A673 (cell line): ENCODE measurements around the gene VTI1A. TPM values are rescaled to one million over a fixed set of nuclear protein-coding genes. Genes with fewer than 3 reads are reported as not detected.
"Not testable (repeated sequence)": the region's sequence is repeated elsewhere in the genome, so short reads cannot be mapped to it uniquely, and the experiment has no call there.

Experiments
- BruUV-seq: library from RNA; stranded (reverse); fragments of 400-500 nt; replicated peaks from 2 replicates; lab custom pipeline; 2021; lab: Mats Ljungman, UMichigan
- CTCF ChIA-PET: fragments of 300-600 bp; sonication (Branson Sonifier 250); formaldehyde crosslinking; loops from one replicate; lab custom pipeline; 2022; ENCODE audit warnings: antibody characterized with exemption; lab: Charles Lee
- POLR2A ChIA-PET: fragments of 300-600 bp; sonication (Branson Sonifier 250); formaldehyde crosslinking; loops from one replicate; lab custom pipeline; 2022; ENCODE audit warnings: antibody characterized with exemption; ENCODE audit not compliant: low non-redundant PET; lab: Charles Lee
- DNase-seq: peaks from one replicate; pipeline ENCODE4 v3.0.0-alpha.2; 2015; ENCODE audit warnings: low spot score
- H3K27ac ChIP-seq: fragments of 200-600 bp; sonication (generic); 2 replicates; pipeline ENCODE4 v1.5.1; 2016; ENCODE audit warnings: mixed run types, low read depth, mild to moderate bottlenecking, mixed read lengths, antibody characterized with exemption, low read length; ENCODE audit not compliant: poor library complexity, severe bottlenecking
- H3K27me3 ChIP-seq: fragments of 200-600 bp; sonication (generic); replicated peaks from 2 replicates; pipeline ENCODE4 v1.6.1; 2017; ENCODE audit warnings: mixed run types, low read depth, mild to moderate bottlenecking, mixed read lengths, antibody characterized with exemption, low read length; ENCODE audit not compliant: insufficient read depth, poor library complexity
- H3K36me3 ChIP-seq: fragments of 200-600 bp; sonication (generic); 2 replicates; pipeline ENCODE4 v1.6.1; 2016; ENCODE audit warnings: mixed run types, mild to moderate bottlenecking, mixed read lengths, antibody characterized with exemption, low read length; ENCODE audit not compliant: insufficient read depth, poor library complexity, severe bottlenecking
- H3K4me1 ChIP-seq: fragments of 200-600 bp; sonication (generic); 2 replicates; pipeline ENCODE4 v1.6.1; 2017; ENCODE audit warnings: mixed run types, mild to moderate bottlenecking, mixed read lengths, antibody characterized with exemption, low read length; ENCODE audit not compliant: insufficient read depth, poor library complexity, severe bottlenecking
- H3K4me3 ChIP-seq: fragments of 200-600 bp; sonication (generic); 2 replicates; pipeline ENCODE4 v1.5.1; 2016; ENCODE audit warnings: low read depth, mixed run types, mild to moderate bottlenecking, mixed read lengths, low read length; ENCODE audit not compliant: poor library complexity, severe bottlenecking
- H3K9me3 ChIP-seq: fragments of 200-600 bp; sonication (generic); 2 replicates; pipeline ENCODE4 v1.6.1; 2016; ENCODE audit warnings: mixed run types, low read depth, mild to moderate bottlenecking, mixed read lengths, antibody characterized with exemption, low read length; ENCODE audit not compliant: poor library complexity, severe bottlenecking
- EZH2 ChIP-seq: fragments of 200-600 bp; sonication (generic); IDR thresholded peaks from 2 replicates; pipeline ENCODE4 v1.6.1; 2017; ENCODE audit warnings: borderline replicate concordance, low read depth, mild to moderate bottlenecking, mixed read lengths, antibody characterized with exemption, low read length; ENCODE audit not compliant: poor library complexity, severe bottlenecking
- intact Hi-C: fragments of 100-400 bp; cut with micrococcal nuclease; formaldehyde crosslinking; loops from one replicate; pipeline ENCODE4 v1.10.0; 2022; ENCODE audit not compliant: unreplicated experiment
- total RNA-seq: library from RNA; stranded (reverse); gene quantifications from 2 replicates; pipeline ENCODE4 v1.2.3, GENCODE V29; 2021
- TF ChIP-seq, protein P1 (sequence below): fragments of 300-800, 200-600 bp; sonication (generic); conservative IDR thresholded peaks from 2 replicates; pipeline ENCODE4 v1.5.1; 2017; ENCODE audit warnings: low read depth, mild to moderate bottlenecking, antibody characterized with exemption, low read length, moderate library complexity, mixed read lengths

VTI1A gene
- total RNA-seq, 1 experiment from 2014 or later, result 38.7 TPM

DNA sequence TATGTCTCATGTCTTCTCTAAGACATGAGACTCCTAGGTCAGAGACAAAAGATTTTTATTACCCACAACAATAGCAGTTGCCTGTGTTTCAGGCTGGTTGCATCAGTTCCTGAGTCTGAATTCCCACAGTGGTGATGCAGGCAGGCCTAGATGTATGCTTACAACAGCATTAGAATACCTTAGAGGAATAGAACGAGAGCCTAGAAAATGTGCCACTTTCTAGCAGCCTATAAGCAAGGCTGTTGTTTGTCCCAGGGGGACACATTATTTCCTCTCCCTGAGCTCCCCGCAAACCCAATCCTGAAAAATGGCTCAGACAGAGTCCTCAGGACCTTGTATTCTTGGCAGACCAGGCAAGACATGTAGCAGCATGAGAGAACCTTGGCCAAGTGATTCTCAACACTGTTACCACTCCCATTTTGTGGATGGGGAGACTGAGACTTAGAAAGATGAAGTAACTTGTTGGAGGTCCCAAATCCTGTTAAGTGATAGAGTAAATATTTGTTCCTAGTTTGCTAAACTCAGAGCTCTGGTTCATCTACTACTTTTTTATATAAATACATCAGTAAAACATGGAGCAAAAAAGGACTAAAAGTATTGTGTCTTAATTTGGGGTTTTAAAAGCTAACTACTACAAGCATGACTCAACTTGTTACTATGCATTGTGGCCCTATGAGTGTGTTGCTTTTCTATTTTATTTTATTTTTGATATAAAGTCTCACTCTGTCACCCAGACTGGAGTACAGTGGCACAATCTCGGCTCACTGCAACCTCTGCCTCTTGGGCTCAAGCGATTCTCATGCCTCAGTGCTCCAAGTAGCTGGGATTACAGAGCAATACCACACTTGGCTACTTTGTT is 14.2 kb downstream of the VTI1A start:
- no peaks in the 10 kb centered on the region for H3K4me1 ChIP-seq
- H3K27me3 ChIP-seq, result no peaks in the 10 kb centered on the region
- no peak overlapping the region for H3K4me3 ChIP-seq
- intact Hi-C loops, result no loop called here
- no peaks in the 10 kb centered on the region for H3K9me3 ChIP-seq
- ChIA-PET POLR2A (interaction anchor here (0.6 kb wide), 2 partner anchors 24 to 982 kb away, joined by 3 to 13 read pairs; no protein-coding TSS in a partner anchor), CTCF (no interaction called here)
- TF ChIP-seq, protein P1, sequence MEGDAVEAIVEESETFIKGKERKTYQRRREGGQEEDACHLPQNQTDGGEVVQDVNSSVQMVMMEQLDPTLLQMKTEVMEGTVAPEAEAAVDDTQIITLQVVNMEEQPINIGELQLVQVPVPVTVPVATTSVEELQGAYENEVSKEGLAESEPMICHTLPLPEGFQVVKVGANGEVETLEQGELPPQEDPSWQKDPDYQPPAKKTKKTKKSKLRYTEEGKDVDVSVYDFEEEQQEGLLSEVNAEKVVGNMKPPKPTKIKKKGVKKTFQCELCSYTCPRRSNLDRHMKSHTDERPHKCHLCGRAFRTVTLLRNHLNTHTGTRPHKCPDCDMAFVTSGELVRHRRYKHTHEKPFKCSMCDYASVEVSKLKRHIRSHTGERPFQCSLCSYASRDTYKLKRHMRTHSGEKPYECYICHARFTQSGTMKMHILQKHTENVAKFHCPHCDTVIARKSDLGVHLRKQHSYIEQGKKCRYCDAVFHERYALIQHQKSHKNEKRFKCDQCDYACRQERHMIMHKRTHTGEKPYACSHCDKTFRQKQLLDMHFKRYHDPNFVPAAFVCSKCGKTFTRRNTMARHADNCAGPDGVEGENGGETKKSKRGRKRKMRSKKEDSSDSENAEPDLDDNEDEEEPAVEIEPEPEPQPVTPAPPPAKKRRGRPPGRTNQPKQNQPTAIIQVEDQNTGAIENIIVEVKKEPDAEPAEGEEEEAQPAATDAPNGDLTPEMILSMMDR, result no peak
- no peak for TF ChIP-seq EZH2
- H3K36me3 ChIP-seq, result peaks cover 17% of the 10 kb centered on the region
- no TSS peak for BruUV-seq
- peak; percentile 62 for DNase-seq
- H3K27ac ChIP-seq, result peak overlapping the region; percentile 81

- CTCF ChIA-PET, result interaction anchor here (0.7 to 1.0 kb wide), 2 partner anchors 8 to 489 kb away, joined by 3 to 4 read pairs; no protein-coding TSS in a partner anchor
- intact Hi-C loops, POLR2A ChIA-PET, DNase-seq, H3K27me3 ChIP-seq, H3K9me3 ChIP-seq, H3K27ac ChIP-seq, H3K4me1 ChIP-seq, H3K4me3 ChIP-seq, BruUV-seq: not testable (repeated sequence)
- peaks cover 20% of the 10 kb centered on the region for H3K36me3 ChIP-seq
Observed at GRCh38 chr10:112464074-112464473, 17.1 kb downstream of the VTI1A start.

GRCh38 chr10:112465299-112465883 is 18.4 kb downstream of the VTI1A start:
- Histone ChIP-seq H3K9me3 (no peaks in the 10 kb centered on the region), H3K36me3 (peaks cover 20% of the 10 kb centered on the region), H3K27ac (no peak overlapping the region), H3K27me3 (no peaks in the 10 kb centered on the region), H3K4me3 (no peak overlapping the region), H3K4me1 (no peaks in the 10 kb centered on the region)
- intact Hi-C loops, result no loop called here
- TF ChIP-seq, protein P1, result no peak
- TF ChIP-seq EZH2, result no peak
- DNase-seq, result no peak
- ChIA-PET POLR2A (interaction anchor here (0.7 kb wide), 1 partner anchor 97 kb away, joined by 3 read pairs; no protein-coding TSS in a partner anchor), CTCF (no interaction called here)
- no TSS peak for BruUV-seq
